GM12878 (cell line): Measurements from ENCODE around the gene PRR23C. TPM values are rescaled to one million over a fixed set of nuclear protein-coding genes. Genes with fewer than 3 reads are reported as not detected.

Experiments
- ATAC-seq: fragments of 200-7000 bp; cut with Tn5 transposase; 3 replicates; pipeline ENCODE4 v1.9.1; 2020; ENCODE audit warnings: mild to moderate bottlenecking, moderate library complexity
- BruUV-seq: library from RNA; stranded (reverse); fragments of 400-500 nt; replicated peaks from 2 replicates; lab custom pipeline; 2021; lab: Mats Ljungman, UMichigan
- CTCF ChIA-PET: fragments of 300-600 bp; sonication (Branson Sonifier 250); formaldehyde crosslinking; extraction: SDS; loops from one replicate; lab custom pipeline; 2021; ENCODE audit warnings: inconsistent platforms; lab: Yijun Ruan, JAX
- POLR2A ChIA-PET: fragments of 350-600 bp; formaldehyde crosslinking; extraction: SDS; loops from one replicate; lab custom pipeline; 2021; ENCODE audit warnings: inconsistent platforms; lab: Charles Lee
- RAD21 ChIA-PET: fragments of 300-600 bp; sonication (Branson Sonifier 250); formaldehyde crosslinking; loops from one replicate; lab custom pipeline; 2023; ENCODE audit warnings: antibody characterized with exemption; ENCODE audit not compliant: unreplicated experiment; lab: Charles Lee
- SMC1A ChIA-PET: fragments of 300-600 bp; sonication (Branson Sonifier 250); formaldehyde crosslinking; loops from one replicate; lab custom pipeline; 2023; ENCODE audit not compliant: unreplicated experiment, uncharacterized antibody; lab: Charles Lee
- DNase-seq: peaks from one replicate; pipeline ENCODE4 v3.0.0-alpha.2; 2011; ENCODE audit warnings: low read depth, low spot score
- FAIRE-seq: peaks from 3 replicates; lab custom pipeline; 2011; peaks lifted over from hg19 to GRCh38; lab: Jason Lieb, UNC
- H2AFZ ChIP-seq: 2 replicates; pipeline ENCODE4 v1.6.0; 2011; ENCODE audit warnings: low read depth, low read length, control low read depth; ENCODE audit not compliant: control insufficient read depth
- H3K27ac ChIP-seq: 2 replicates; pipeline ENCODE4 v1.5.1; 2011; ENCODE audit warnings: control low read depth; ENCODE audit not compliant: control insufficient read depth, insufficient read depth
- H3K27me3 ChIP-seq, 2 experiments: replicated peaks in 1 of 2; 2 replicates each; pipeline versions ENCODE4 v1.6.0 to v1.6.1; 2011; ENCODE audit warnings: low read length in 1 of 2; ENCODE audit not compliant: control insufficient read depth in 2 of 2, insufficient read depth in 2 of 2
- H3K36me3 ChIP-seq, 2 experiments: 2 replicates each; pipeline ENCODE4 v1.5.1; 2011; ENCODE audit warnings: low read length in 1 of 2; ENCODE audit not compliant: control insufficient read depth in 2 of 2, insufficient read depth in 2 of 2
- H3K4me1 ChIP-seq: 2 replicates; pipeline ENCODE4 v1.6.1; 2011; ENCODE audit warnings: mild to moderate bottlenecking, low read length, moderate library complexity, mixed read lengths; ENCODE audit not compliant: control insufficient read depth, insufficient read depth
- H3K4me2 ChIP-seq: 2 replicates; pipeline ENCODE4 v1.6.0; 2011; ENCODE audit warnings: control low read depth; ENCODE audit not compliant: control insufficient read depth, insufficient read depth
- H3K4me3 ChIP-seq: fragments of 200-600 bp; sonication (generic); 2 replicates; pipeline ENCODE4 v1.5.1; 2016
- H3K79me2 ChIP-seq: 2 replicates; pipeline ENCODE4 v1.6.0; 2011; ENCODE audit warnings: low read length; ENCODE audit not compliant: control insufficient read depth, insufficient read depth
- H3K9ac ChIP-seq: 2 replicates; pipeline ENCODE4 v1.8.0; 2011; ENCODE audit warnings: low read length, control low read depth, mixed read lengths; ENCODE audit not compliant: control insufficient read depth, insufficient read depth
- H3K9me3 ChIP-seq: replicated peaks from 3 replicates; pipeline ENCODE4 v1.5.1; 2011; ENCODE audit warnings: mild to moderate bottlenecking, low read length; ENCODE audit not compliant: control insufficient read depth, insufficient read depth
- H4K20me1 ChIP-seq: 2 replicates; pipeline ENCODE4 v1.6.0; 2011; ENCODE audit not compliant: control insufficient read depth, insufficient read depth
- CHD4 ChIP-seq: fragments of 200-600 bp; sonication (generic); IDR thresholded peaks from 2 replicates; pipeline ENCODE4 v1.6.1; 2016; ENCODE audit warnings: mild to moderate bottlenecking
- EP300 ChIP-seq, 2 experiments: fragments of 150-350 bp in 1 of 2; IDR thresholded peaks; 2 replicates each; pipeline ENCODE4 v1.6.1; 2011 to 2012; ENCODE audit warnings: low read depth in 2 of 2, low read length in 2 of 2, borderline replicate concordance in 1 of 2, improper control_type of control experiment in 1 of 2, inconsistent platforms in 1 of 2; ENCODE audit not compliant: control insufficient read depth in 1 of 2
- FOS ChIP-seq: IDR thresholded peaks from 3 replicates; pipeline ENCODE4 v1.6.1; 2011; ENCODE audit warnings: borderline replicate concordance; ENCODE audit not compliant: insufficient read length; ENCODE audit errors: extremely low read depth
- MAX ChIP-seq: IDR thresholded peaks from 2 replicates; pipeline ENCODE4 v1.6.1; 2012; ENCODE audit warnings: low read depth, low read length, improper control_type of control experiment
- MEF2A ChIP-seq: IDR thresholded peaks from 2 replicates; pipeline ENCODE4 v1.6.1; 2011; ENCODE audit warnings: low read depth, mild to moderate bottlenecking, low read length, moderate library complexity; ENCODE audit not compliant: insufficient read depth
- MYC ChIP-seq: IDR thresholded peaks from 2 replicates; pipeline ENCODE4 v1.6.1; 2011; ENCODE audit warnings: mild to moderate bottlenecking, low read length, moderate library complexity, inconsistent platforms; ENCODE audit not compliant: insufficient read depth, insufficient replicate concordance, insufficient read length, severe bottlenecking
- NFYB ChIP-seq: IDR thresholded peaks from 2 replicates; pipeline ENCODE4 v1.6.1; 2011; ENCODE audit warnings: low read depth, mild to moderate bottlenecking, low read length, improper control_type of control experiment, moderate library complexity; ENCODE audit not compliant: insufficient read depth
- RB1 ChIP-seq: fragments of 450-650 bp; formaldehyde crosslinking; IDR thresholded peaks from 2 replicates; pipeline ENCODE4 v1.6.1; 2017; ENCODE audit warnings: mild to moderate bottlenecking, borderline replicate concordance
- SKIL ChIP-seq: fragments of 450-650 bp; IDR thresholded peaks from 2 replicates; pipeline ENCODE4 v1.6.1; 2017; ENCODE audit warnings: mild to moderate bottlenecking, low read depth, inconsistent platforms; ENCODE audit not compliant: poor library complexity, severe bottlenecking
- SMAD1 ChIP-seq: fragments of 450-650 bp; IDR thresholded peaks from 2 replicates; pipeline ENCODE4 v1.6.1; 2018; ENCODE audit warnings: mild to moderate bottlenecking, low read depth; ENCODE audit not compliant: partially characterized antibody
- TCF12 ChIP-seq: IDR thresholded peaks from 2 replicates; pipeline ENCODE4 v1.6.1; 2011; ENCODE audit warnings: low read depth, mild to moderate bottlenecking, low read length
- WRNIP1 ChIP-seq: IDR thresholded peaks from 2 replicates; pipeline ENCODE4 v1.6.1; 2011; ENCODE audit warnings: low read depth, low read length, improper control_type of control experiment, borderline replicate concordance
- ZNF592 ChIP-seq: fragments of 450-650 bp; IDR thresholded peaks from 2 replicates; pipeline ENCODE4 v1.6.1; 2017; ENCODE audit warnings: mild to moderate bottlenecking, moderate library complexity
- WGBS: methylation state at CpG from one replicate; pipeline ENCODE4 v1.1.6; 2016; ENCODE audit warnings: low lambda C conversion rate; ENCODE audit not compliant: insufficient replicate concordance, insufficient coverage; ENCODE audit errors: missing lambda C conversion rate; 5-methylcytosine and 5-hydroxymethylcytosine counted together
- in situ Hi-C: fragments of 300-500 bp; cut with MboI; formaldehyde crosslinking; loops from 9 replicates; pipeline ENCODE4 v1.14.3; 2018; ENCODE audit warnings: mixed read lengths
- intact Hi-C: fragments of 100-400 bp; cut with micrococcal nuclease; formaldehyde crosslinking; loops from one replicate; pipeline ENCODE4 v1.14.2; 2022; ENCODE audit not compliant: unreplicated experiment
- polyA plus RNA-seq, 11 experiments: library from polyadenylated mRNA; depleted of rRNA in 4 of 11; unstranded in 6 of 11; stranded (reverse) in 5 of 11; fragments of >200 nt; fragmentation: Nextera tagmentation in 4 of 11; fragmentation: Illumina TruSeq in 1 of 11; extraction: Ambion mirVana in 4 of 11; extraction: Trizol in 1 of 11; gene quantifications; 1 replicate in 1 of 11; 2 replicates in 10 of 11; pipeline versions ENCODE4 v1.2.1 to v1.2.3, GENCODE V29; 2011 to 2016; ENCODE audit warnings: inconsistent platforms in 2 of 11, missing spikeins in 2 of 11, low read depth in 1 of 11
- total RNA-seq, 4 experiments: library from RNA; depleted of rRNA in 3 of 4; stranded (reverse); fragments of >200 nt in 3 of 4; fragmentation: Illumina TruSeq in 1 of 4; extraction: Trizol in 1 of 4; gene quantifications; 2 replicates each; pipeline versions ENCODE4 v1.2.1 to v1.2.3, GENCODE V29; 2013 to 2021

The PRR23C gene
- total and polyA plus RNA-seq, 10 of the 15 experiments (the other 5 are each of a cell fraction or from before 2014, with no cell fraction given) = not detected

GRCh38 chr3:139006051-139006716 is 38.5 kb downstream of the PRR23C start, which contains the start of gene PRR23A (continued):
- TF ChIP-seq RB1 = no peak
- TF ChIP-seq FOS = no peak
- TF ChIP-seq MEF2A = no peak
- TF ChIP-seq TCF12 = no peak
- no peak for TF ChIP-seq NFYB

- Histone ChIP-seq H4K20me1 (no peaks in the 10 kb centered on the region), H3K27me3 (no peaks in the 10 kb centered on the region), H3K27ac (no peak overlapping the region), H3K79me2 (no peaks in the 10 kb centered on the region), H3K4me1 (no peaks in the 10 kb centered on the region), H3K9me3 (no peaks in the 10 kb centered on the region), H3K36me3 (no peaks in the 10 kb centered on the region), H3K4me2 (no peak overlapping the region), H2AFZ (no peak overlapping the region), H3K4me3 (no peak overlapping the region), H3K9ac (no peak overlapping the region)
- ChIA-PET RAD21 (no interaction called here), SMC1A (no interaction called here), CTCF (no interaction called here), POLR2A (no interaction called here)
- ATAC-seq (no peak), FAIRE-seq (no peak), DNase-seq (no peak)
- in situ Hi-C loops = no loop called here
- intact Hi-C loops = no loop called here
- no TSS peak for BruUV-seq
- 84% methylated on average over 36 of the region's 45 CpGs for WGBS
- TF ChIP-seq EP300 (IDR thresholded peaks at IDR 0.05; ENCODE audit: borderline replicate concordance in 1 of 2, control insufficient read depth in 1 of 2, low read depth in 2 of 2, low read length in 2 of 2) (no peak), SMAD1 (no peak), CHD4 (no peak), WRNIP1 (no peak), MYC (no peak), ZNF592 (no peak), MAX (no peak), SKIL (no peak)
These were observed 39.2 kb downstream of the PRR23C start for GRCh38 chr3:139005356-139005993.
